ENCODE measurements around the gene VPS33A.

GRCh38 chr12:122187466-122187865, 78.8 kb downstream of the VPS33A start:
- TF ChIP-seq CTCF (conservative IDR thresholded peaks at IDR 0.05; ENCODE audit: low read depth in 2 of 2) = no peak
- TF ChIP-seq EZH2 (IDR thresholded peaks at IDR 0.05; ENCODE audit: low read depth, unreplicated experiment) = no peak
- TF ChIP-seq, protein P1, sequence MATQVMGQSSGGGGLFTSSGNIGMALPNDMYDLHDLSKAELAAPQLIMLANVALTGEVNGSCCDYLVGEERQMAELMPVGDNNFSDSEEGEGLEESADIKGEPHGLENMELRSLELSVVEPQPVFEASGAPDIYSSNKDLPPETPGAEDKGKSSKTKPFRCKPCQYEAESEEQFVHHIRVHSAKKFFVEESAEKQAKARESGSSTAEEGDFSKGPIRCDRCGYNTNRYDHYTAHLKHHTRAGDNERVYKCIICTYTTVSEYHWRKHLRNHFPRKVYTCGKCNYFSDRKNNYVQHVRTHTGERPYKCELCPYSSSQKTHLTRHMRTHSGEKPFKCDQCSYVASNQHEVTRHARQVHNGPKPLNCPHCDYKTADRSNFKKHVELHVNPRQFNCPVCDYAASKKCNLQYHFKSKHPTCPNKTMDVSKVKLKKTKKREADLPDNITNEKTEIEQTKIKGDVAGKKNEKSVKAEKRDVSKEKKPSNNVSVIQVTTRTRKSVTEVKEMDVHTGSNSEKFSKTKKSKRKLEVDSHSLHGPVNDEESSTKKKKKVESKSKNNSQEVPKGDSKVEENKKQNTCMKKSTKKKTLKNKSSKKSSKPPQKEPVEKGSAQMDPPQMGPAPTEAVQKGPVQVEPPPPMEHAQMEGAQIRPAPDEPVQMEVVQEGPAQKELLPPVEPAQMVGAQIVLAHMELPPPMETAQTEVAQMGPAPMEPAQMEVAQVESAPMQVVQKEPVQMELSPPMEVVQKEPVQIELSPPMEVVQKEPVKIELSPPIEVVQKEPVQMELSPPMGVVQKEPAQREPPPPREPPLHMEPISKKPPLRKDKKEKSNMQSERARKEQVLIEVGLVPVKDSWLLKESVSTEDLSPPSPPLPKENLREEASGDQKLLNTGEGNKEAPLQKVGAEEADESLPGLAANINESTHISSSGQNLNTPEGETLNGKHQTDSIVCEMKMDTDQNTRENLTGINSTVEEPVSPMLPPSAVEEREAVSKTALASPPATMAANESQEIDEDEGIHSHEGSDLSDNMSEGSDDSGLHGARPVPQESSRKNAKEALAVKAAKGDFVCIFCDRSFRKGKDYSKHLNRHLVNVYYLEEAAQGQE (IDR thresholded peaks at IDR 0.05; ENCODE audit: unreplicated experiment) = no peak
- no peak for TF ChIP-seq POLR2AphosphoS5 (IDR thresholded peaks at IDR 0.05; ENCODE audit: low read depth)
- TF ChIP-seq ZNF331 (CRISPR knock-in tag; IDR thresholded peaks at IDR 0.05; ENCODE audit: low read depth) = no peak
- no peak for TF ChIP-seq CREB1 (CRISPR knock-in tag; IDR thresholded peaks at IDR 0.05; ENCODE audit: low read depth)
- TF ChIP-seq, protein P2, sequence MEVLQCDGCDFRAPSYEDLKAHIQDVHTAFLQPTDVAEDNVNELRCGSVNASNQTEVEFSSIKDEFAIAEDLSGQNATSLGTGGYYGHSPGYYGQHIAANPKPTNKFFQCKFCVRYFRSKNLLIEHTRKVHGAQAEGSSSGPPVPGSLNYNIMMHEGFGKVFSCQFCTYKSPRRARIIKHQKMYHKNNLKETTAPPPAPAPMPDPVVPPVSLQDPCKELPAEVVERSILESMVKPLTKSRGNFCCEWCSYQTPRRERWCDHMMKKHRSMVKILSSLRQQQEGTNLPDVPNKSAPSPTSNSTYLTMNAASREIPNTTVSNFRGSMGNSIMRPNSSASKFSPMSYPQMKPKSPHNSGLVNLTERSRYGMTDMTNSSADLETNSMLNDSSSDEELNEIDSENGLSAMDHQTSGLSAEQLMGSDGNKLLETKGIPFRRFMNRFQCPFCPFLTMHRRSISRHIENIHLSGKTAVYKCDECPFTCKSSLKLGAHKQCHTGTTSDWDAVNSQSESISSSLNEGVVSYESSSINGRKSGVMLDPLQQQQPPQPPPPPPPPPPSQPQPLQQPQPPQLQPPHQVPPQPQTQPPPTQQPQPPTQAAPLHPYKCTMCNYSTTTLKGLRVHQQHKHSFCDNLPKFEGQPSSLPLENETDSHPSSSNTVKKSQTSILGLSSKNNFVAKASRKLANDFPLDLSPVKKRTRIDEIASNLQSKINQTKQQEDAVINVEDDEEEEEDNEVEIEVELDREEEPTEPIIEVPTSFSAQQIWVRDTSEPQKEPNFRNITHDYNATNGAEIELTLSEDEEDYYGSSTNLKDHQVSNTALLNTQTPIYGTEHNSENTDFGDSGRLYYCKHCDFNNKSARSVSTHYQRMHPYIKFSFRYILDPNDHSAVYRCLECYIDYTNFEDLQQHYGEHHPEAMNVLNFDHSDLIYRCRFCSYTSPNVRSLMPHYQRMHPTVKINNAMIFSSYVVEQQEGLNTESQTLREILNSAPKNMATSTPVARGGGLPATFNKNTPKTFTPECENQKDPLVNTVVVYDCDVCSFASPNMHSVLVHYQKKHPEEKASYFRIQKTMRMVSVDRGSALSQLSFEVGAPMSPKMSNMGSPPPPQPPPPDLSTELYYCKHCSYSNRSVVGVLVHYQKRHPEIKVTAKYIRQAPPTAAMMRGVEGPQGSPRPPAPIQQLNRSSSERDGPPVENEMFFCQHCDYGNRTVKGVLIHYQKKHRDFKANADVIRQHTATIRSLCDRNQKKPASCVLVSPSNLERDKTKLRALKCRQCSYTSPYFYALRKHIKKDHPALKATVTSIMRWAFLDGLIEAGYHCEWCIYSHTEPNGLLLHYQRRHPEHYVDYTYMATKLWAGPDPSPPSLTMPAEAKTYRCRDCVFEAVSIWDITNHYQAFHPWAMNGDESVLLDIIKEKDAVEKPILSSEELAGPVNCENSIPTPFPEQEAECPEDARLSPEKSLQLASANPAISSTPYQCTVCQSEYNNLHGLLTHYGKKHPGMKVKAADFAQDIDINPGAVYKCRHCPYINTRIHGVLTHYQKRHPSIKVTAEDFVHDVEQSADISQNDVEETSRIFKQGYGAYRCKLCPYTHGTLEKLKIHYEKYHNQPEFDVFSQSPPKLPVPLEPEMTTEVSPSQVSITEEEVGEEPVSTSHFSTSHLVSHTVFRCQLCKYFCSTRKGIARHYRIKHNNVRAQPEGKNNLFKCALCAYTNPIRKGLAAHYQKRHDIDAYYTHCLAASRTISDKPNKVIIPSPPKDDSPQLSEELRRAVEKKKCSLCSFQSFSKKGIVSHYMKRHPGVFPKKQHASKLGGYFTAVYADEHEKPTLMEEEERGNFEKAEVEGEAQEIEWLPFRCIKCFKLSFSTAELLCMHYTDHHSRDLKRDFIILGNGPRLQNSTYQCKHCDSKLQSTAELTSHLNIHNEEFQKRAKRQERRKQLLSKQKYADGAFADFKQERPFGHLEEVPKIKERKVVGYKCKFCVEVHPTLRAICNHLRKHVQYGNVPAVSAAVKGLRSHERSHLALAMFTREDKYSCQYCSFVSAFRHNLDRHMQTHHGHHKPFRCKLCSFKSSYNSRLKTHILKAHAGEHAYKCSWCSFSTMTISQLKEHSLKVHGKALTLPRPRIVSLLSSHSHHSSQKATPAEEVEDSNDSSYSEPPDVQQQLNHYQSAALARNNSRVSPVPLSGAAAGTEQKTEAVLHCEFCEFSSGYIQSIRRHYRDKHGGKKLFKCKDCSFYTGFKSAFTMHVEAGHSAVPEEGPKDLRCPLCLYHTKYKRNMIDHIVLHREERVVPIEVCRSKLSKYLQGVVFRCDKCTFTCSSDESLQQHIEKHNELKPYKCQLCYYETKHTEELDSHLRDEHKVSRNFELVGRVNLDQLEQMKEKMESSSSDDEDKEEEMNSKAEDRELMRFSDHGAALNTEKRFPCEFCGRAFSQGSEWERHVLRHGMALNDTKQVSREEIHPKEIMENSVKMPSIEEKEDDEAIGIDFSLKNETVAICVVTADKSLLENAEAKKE (CRISPR knock-in tag; IDR thresholded peaks at IDR 0.05) = no peak
- TF ChIP-seq EZH2phosphoT487 (IDR thresholded peaks at IDR 0.05; ENCODE audit: unreplicated experiment) = no peak
- no peak for TF ChIP-seq STAT1 (IDR thresholded peaks at IDR 0.05; ENCODE audit: unreplicated experiment)

Measured in GM23338 (cell line).